Vagina (tissue), 2 donors: ENCODE measurements around the gene DDR2. TPM values are rescaled to one million over a fixed set of nuclear protein-coding genes. Genes with fewer than 3 reads are reported as not detected.

Experiments
- DNase-seq, 2 donors: peaks; one replicate each; pipeline ENCODE4 v3.0.0-alpha.2; 2017; ENCODE audit errors: extremely low spot score in 2 of 2
- H3K27ac ChIP-seq: fragments of 200-600 bp; sonication (generic); one replicate; pipeline ENCODE4 v1.5.1; 2019
- H3K27me3 ChIP-seq: fragments of 200-600 bp; sonication (generic); one replicate; pipeline ENCODE4 v1.5.1; 2019
- H3K36me3 ChIP-seq, 2 donors: fragments of 200-600 bp; sonication (generic); one replicate each; pipeline ENCODE4 v1.5.1; 2017 to 2019
- H3K4me1 ChIP-seq: fragments of 200-600 bp; sonication (generic); one replicate; pipeline ENCODE4 v1.5.1; 2019
- H3K4me3 ChIP-seq, 2 donors: fragments of 200-600 bp; sonication (generic); 1 replicate in 1 of 2; 2 replicates in 1 of 2; pipeline ENCODE4 v1.5.1; 2016 to 2019
- H3K9me3 ChIP-seq: fragments of 200-600 bp; sonication (generic); one replicate; pipeline ENCODE4 v1.5.1; 2019
- CTCF ChIP-seq, 3 experiments: fragments of 450-650 bp in 2 of 3; fragments of 200-600 bp in 1 of 3; sonication (generic) in 1 of 3; IDR thresholded peaks; one replicate each; pipeline ENCODE4 v1.5.1; 2017 to 2019; ENCODE audit warnings: antibody characterized with exemption in 3 of 3, mild to moderate bottlenecking in 2 of 3, moderate library complexity in 2 of 3
- POLR2A ChIP-seq, 2 donors: fragments of 450-650 bp; IDR thresholded peaks; one replicate each; pipeline ENCODE4 v1.6.1; 2017; ENCODE audit warnings: antibody characterized with exemption in 2 of 2, mild to moderate bottlenecking in 2 of 2, moderate library complexity in 2 of 2
- POLR2AphosphoS5 ChIP-seq, 2 donors: sonication (generic); formaldehyde crosslinking; IDR thresholded peaks; one replicate each; pipeline ENCODE4 v1.9.0; 2017; ENCODE audit warnings: antibody characterized with exemption in 2 of 2, mild to moderate bottlenecking in 2 of 2, low read depth in 1 of 2; ENCODE audit not compliant: insufficient read depth in 1 of 2
- intact Hi-C: fragments of 100-400 bp; cut with DNase I; formaldehyde crosslinking; loops from one replicate; pipeline ENCODE4 v1.15.1; 2023
- total RNA-seq: library from RNA; depleted of rRNA; stranded (reverse); fragments of >200 nt; gene quantifications from one replicate; pipeline ENCODE4 v1.2.3, GENCODE V29; 2016

The DDR2 gene
- total RNA-seq, 1 donor from 2014 or later = 153 TPM

GRCh38 chr1:162701286-162701685 is 69.0 kb downstream of the DDR2 start:
- Histone ChIP-seq H3K36me3 (no peaks in the 10 kb centered on the region), H3K27ac (peak overlapping the region; percentile 49), H3K27me3 (no peaks in the 10 kb centered on the region), H3K9me3 (no peaks in the 10 kb centered on the region), H3K4me3 (no peak overlapping the region), H3K4me1 (peaks cover 27% of the 10 kb centered on the region)
- DNase-seq = no peak
- TF ChIP-seq POLR2AphosphoS5 (IDR thresholded peaks at IDR 0.05; ENCODE audit: insufficient read depth in 1 of 2, low read depth in 1 of 2) (no peak), CTCF (IDR thresholded peaks at IDR 0.05) (no peak), POLR2A (IDR thresholded peaks at IDR 0.05) (no peak)
- intact Hi-C loops = no loop called here

GRCh38 chr1:162702628-162703027 is 70.4 kb downstream of the DDR2 start:
- intact Hi-C loops = no loop called here
- Histone ChIP-seq H3K27ac (no peak overlapping the region), H3K36me3 (no peaks in the 10 kb centered on the region), H3K27me3 (no peaks in the 10 kb centered on the region), H3K4me3 (no peak overlapping the region), H3K4me1 (peaks cover 14% of the 10 kb centered on the region), H3K9me3 (no peaks in the 10 kb centered on the region)
- TF ChIP-seq POLR2A (IDR thresholded peaks at IDR 0.05) (no peak), CTCF (IDR thresholded peaks at IDR 0.05) (no peak), POLR2AphosphoS5 (IDR thresholded peaks at IDR 0.05; ENCODE audit: insufficient read depth in 1 of 2, low read depth in 1 of 2) (no peak)
- DNase-seq = no peak

GRCh38 chr1:162703708-162704107 is 71.4 kb downstream of the DDR2 start:
- Histone ChIP-seq H3K9me3 (no peaks in the 10 kb centered on the region), H3K27ac (no peak overlapping the region), H3K27me3 (no peaks in the 10 kb centered on the region), H3K36me3 (no peaks in the 10 kb centered on the region), H3K4me3 (no peak overlapping the region), H3K4me1 (peaks cover 3% of the 10 kb centered on the region)
- DNase-seq = no peak
- TF ChIP-seq POLR2A (IDR thresholded peaks at IDR 0.05) (no peak), CTCF (IDR thresholded peaks at IDR 0.05) (no peak), POLR2AphosphoS5 (IDR thresholded peaks at IDR 0.05; ENCODE audit: insufficient read depth in 1 of 2, low read depth in 1 of 2) (no peak)
- intact Hi-C loops = no loop called here

- intact Hi-C loops = no loop called here
- Histone ChIP-seq H3K4me3 (no peak overlapping the region), H3K9me3 (no peaks in the 10 kb centered on the region), H3K4me1 (peaks cover 10% of the 10 kb centered on the region), H3K36me3 (no peaks in the 10 kb centered on the region), H3K27ac (no peak overlapping the region), H3K27me3 (no peaks in the 10 kb centered on the region)
- TF ChIP-seq POLR2AphosphoS5 (IDR thresholded peaks at IDR 0.05; ENCODE audit: insufficient read depth in 1 of 2, low read depth in 1 of 2) (no peak), CTCF (IDR thresholded peaks at IDR 0.05) (no peak), POLR2A (IDR thresholded peaks at IDR 0.05) (no peak)
- DNase-seq = no peak
These were observed 72.6 kb downstream of the DDR2 start for GRCh38 chr1:162704673-162705424.

GRCh38 chr1:162706003-162706402 is 73.7 kb downstream of the DDR2 start:
- H3K4me3 ChIP-seq = no peak overlapping the region
- H3K27ac ChIP-seq = no peak overlapping the region
- no peaks in the 10 kb centered on the region for H3K27me3 ChIP-seq
- DNase-seq = no peak
- no peaks in the 10 kb centered on the region for H3K9me3 ChIP-seq
- intact Hi-C loops = no loop called here
- TF ChIP-seq POLR2A (IDR thresholded peaks at IDR 0.05) (no peak), CTCF (IDR thresholded peaks at IDR 0.05) (no peak), POLR2AphosphoS5 (IDR thresholded peaks at IDR 0.05; ENCODE audit: insufficient read depth in 1 of 2, low read depth in 1 of 2) (no peak)
- peaks cover 21% of the 10 kb centered on the region for H3K4me1 ChIP-seq
- H3K36me3 ChIP-seq = no peaks in the 10 kb centered on the region
